Panc1 (cell line): ENCODE measurements around the gene DHRSX. TPM values are rescaled to one million over a fixed set of nuclear protein-coding genes. Genes with fewer than 3 reads are reported as not detected.

Experiments used
- ATAC-seq: fragments of 200-7000 bp; cut with Tn5 transposase; 2 replicates; pipeline ENCODE4 v1.9.1; 2020; ENCODE audit warnings: mild to moderate bottlenecking, moderate library complexity
- BruUV-seq: library from RNA; stranded (reverse); fragments of 400-500 nt; replicated peaks from 2 replicates; lab custom pipeline; 2021; lab: Mats Ljungman, UMichigan
- CTCF ChIA-PET: fragments of 300-600 bp; sonication (Branson Sonifier 250); formaldehyde crosslinking; loops from one replicate; lab custom pipeline; 2022; ENCODE audit warnings: antibody characterized with exemption; lab: Charles Lee
- POLR2A ChIA-PET: fragments of 300-600 bp; sonication (Branson Sonifier 250); formaldehyde crosslinking; loops from one replicate; lab custom pipeline; 2022; ENCODE audit warnings: antibody characterized with exemption; lab: Charles Lee
- DNase-seq: peaks from one replicate; pipeline ENCODE4 v3.0.0-alpha.2; 2010; ENCODE audit warnings: low read depth, low spot score
- H3K27ac ChIP-seq: 2 replicates; pipeline ENCODE4 v1.5.1; 2011; ENCODE audit warnings: mild to moderate bottlenecking, low read length, inconsistent platforms
- H3K27me3 ChIP-seq: fragments of 200-500 bp; sonication (Bioruptor generic); 2 replicates; pipeline ENCODE4 v1.6.0; 2014; ENCODE audit warnings: low read length, inconsistent platforms; ENCODE audit not compliant: control insufficient read depth, insufficient read depth
- H3K36me3 ChIP-seq: fragments of 200-500 bp; sonication (Bioruptor generic); 2 replicates; pipeline ENCODE4 v1.5.1; 2014; ENCODE audit warnings: inconsistent platforms, mild to moderate bottlenecking, low read length, moderate library complexity; ENCODE audit not compliant: control insufficient read depth, insufficient read depth
- H3K4me1 ChIP-seq: 2 replicates; pipeline ENCODE4 v1.5.1; 2011; ENCODE audit warnings: inconsistent platforms, mild to moderate bottlenecking, low read length, moderate library complexity; ENCODE audit not compliant: control insufficient read depth, insufficient read depth
- H3K4me3 ChIP-seq, 2 experiments: 2 replicates each; pipeline ENCODE4 v1.5.1; 2011 to 2012; ENCODE audit warnings: low read depth in 2 of 2, low read length in 2 of 2, mild to moderate bottlenecking in 2 of 2, inconsistent platforms in 1 of 2, moderate library complexity in 1 of 2
- H3K9me3 ChIP-seq: fragments of 200-500 bp; sonication (Bioruptor generic); 2 replicates; pipeline ENCODE4 v1.5.1; 2014; ENCODE audit warnings: low read depth, mild to moderate bottlenecking, inconsistent platforms, low read length, moderate library complexity; ENCODE audit not compliant: control insufficient read depth, insufficient read depth
- CTCF ChIP-seq: fragments of 450-650 bp; IDR thresholded peaks from 2 replicates; pipeline ENCODE4 v1.5.1; 2017; ENCODE audit warnings: mild to moderate bottlenecking
- POLR2AphosphoS5 ChIP-seq: IDR thresholded peaks from 2 replicates; pipeline ENCODE4 v1.6.1; 2012; ENCODE audit warnings: mild to moderate bottlenecking, low read depth, low read length, moderate library complexity
- REST ChIP-seq, 2 experiments: IDR thresholded peaks; 2 replicates each; pipeline ENCODE4 v1.6.1; 2011 to 2012; ENCODE audit warnings: low read depth in 2 of 2, control low read depth in 1 of 2, low read length in 1 of 2, mild to moderate bottlenecking in 1 of 2, moderate library complexity in 1 of 2; ENCODE audit not compliant: insufficient read depth in 1 of 2
- SIN3A ChIP-seq: IDR thresholded peaks from 2 replicates; pipeline ENCODE4 v1.6.1; 2012; ENCODE audit warnings: low read depth, mild to moderate bottlenecking, low read length, moderate library complexity, borderline replicate concordance; ENCODE audit not compliant: insufficient read depth
- TCF7L2 ChIP-seq: IDR thresholded peaks from 2 replicates; pipeline ENCODE4 v1.6.1; 2011; ENCODE audit warnings: mild to moderate bottlenecking, low read depth, low read length, inconsistent platforms
- in situ Hi-C: cut with HindIII; loops from 2 replicates; pipeline ENCODE4 v1.10.0; 2016; ENCODE audit warnings: low sequenced_read_pairs, low pct_unique_long_range_greater_than_20kb
- intact Hi-C: fragments of 100-400 bp; cut with micrococcal nuclease; formaldehyde crosslinking; loops from one replicate; pipeline ENCODE4 v1.10.0; 2022; ENCODE audit not compliant: unreplicated experiment
- total RNA-seq: library from RNA; stranded (reverse); gene quantifications from one replicate; pipeline ENCODE4 v1.2.1, GENCODE V29; 2021; ENCODE audit not compliant: unreplicated experiment

The DHRSX gene
- total RNA-seq, 1 experiment from 2014 or later, result 20.1 TPM

GRCh38 chrX:2489446-2490445, 11.0 kb downstream of the DHRSX start:
- ATAC-seq (no peak), DNase-seq (no peak)
- in situ Hi-C loops (no loop called here), intact Hi-C loops (no loop called here)
- BruUV-seq, result no TSS peak
- no peak for TF ChIP-seq TCF7L2
- no peak for TF ChIP-seq REST (IDR thresholded peaks at IDR 0.05; ENCODE audit: insufficient read depth in 1 of 2, low read depth in 2 of 2, low read length in 1 of 2)
- TF ChIP-seq SIN3A, result no peak
- TF ChIP-seq POLR2AphosphoS5, result no peak
- TF ChIP-seq CTCF, result no peak
- ChIA-PET CTCF (no interaction called here), POLR2A (no interaction called here)
- Histone ChIP-seq H3K36me3 (no peaks in the 10 kb centered on the region), H3K4me1 (no peaks in the 10 kb centered on the region), H3K4me3 (no peak overlapping the region), H3K27ac (no peak overlapping the region), H3K27me3 (no peaks in the 10 kb centered on the region), H3K9me3 (no peaks in the 10 kb centered on the region)

GRCh38 chrX:2488621-2489285, 12.0 kb downstream of the DHRSX start:
- in situ Hi-C loops, result no loop called here
- TF ChIP-seq CTCF (no peak), SIN3A (no peak), REST (IDR thresholded peaks at IDR 0.05; ENCODE audit: insufficient read depth in 1 of 2, low read depth in 2 of 2, low read length in 1 of 2) (no peak), POLR2AphosphoS5 (no peak), TCF7L2 (no peak)

More at GRCh38 chrX:2488621-2489285, 12.0 kb downstream of the DHRSX start:
- no TSS peak for BruUV-seq
- no peaks in the 10 kb centered on the region for H3K4me1 ChIP-seq
- intact Hi-C loops, result no loop called here
- H3K36me3 ChIP-seq, result no peaks in the 10 kb centered on the region
- DNase-seq (no peak), ATAC-seq (no peak)
- H3K27ac ChIP-seq, result no peak overlapping the region
- no peak overlapping the region for H3K4me3 ChIP-seq
- H3K27me3 ChIP-seq, result no peaks in the 10 kb centered on the region
- POLR2A ChIA-PET, result no interaction called here
- H3K9me3 ChIP-seq, result no peaks in the 10 kb centered on the region
- CTCF ChIA-PET, result no interaction called here
